HG02763 (cell line): ENCODE data around the gene DENND6B.

ENCODE experiments used
- ATAC-seq: cut with Tn5 transposase; IDR thresholded peaks from one replicate; pipeline ENCODE4 v1.9.1; 2021; ENCODE audit warnings: mild to moderate bottlenecking, moderate library complexity; ENCODE audit not compliant: unreplicated experiment

DENND6B gene

GRCh38 chr22:50259302-50259701, 67.5 kb downstream of the DENND6B start:
- no peak for ATAC-seq
